SK-N-MC (cell line): Measurements from ENCODE around the gene SMTN.

Experiments used
- EZH2 ChIP-seq: fragments of 200-600 bp; sonication (generic); IDR thresholded peaks from one replicate; pipeline ENCODE4 v1.6.1; 2017; ENCODE audit warnings: antibody characterized with exemption
- POLR2AphosphoS5 ChIP-seq: IDR thresholded peaks from 2 replicates; pipeline ENCODE4 v1.6.1; 2012; ENCODE audit warnings: mild to moderate bottlenecking, low read depth, low read length, borderline replicate concordance

DNA sequence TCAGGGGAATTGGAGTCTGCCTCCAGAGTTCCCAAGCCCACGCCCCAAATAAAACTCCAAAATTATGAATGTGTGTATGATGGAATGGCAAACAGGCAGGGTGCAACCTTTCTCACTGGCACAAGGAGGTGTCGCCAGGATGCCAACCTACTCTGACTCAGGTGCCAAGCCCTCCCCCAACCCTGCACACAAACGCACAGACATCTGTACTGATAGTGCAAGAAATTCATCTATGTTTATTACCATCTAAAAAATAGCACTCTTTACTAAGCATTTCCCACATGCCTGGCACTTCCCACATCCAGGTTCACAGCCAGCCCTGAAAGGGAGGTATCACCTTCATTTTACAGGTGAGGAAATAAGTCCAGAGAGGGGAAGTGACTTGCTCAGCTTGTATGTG, 57.9 kb downstream of the SMTN start:
- TF ChIP-seq POLR2AphosphoS5 (no peak), EZH2 (no peak)
